ACC112 (cell line): ENCODE results near the gene CASZ1.

Experiments used
- H2AFZ ChIP-seq: fragments of 200-600 bp; sonication (generic); one replicate; pipeline ENCODE4 v1.6.0; 2017; ENCODE audit warnings: antibody characterized with exemption, low read length; ENCODE audit not compliant: unreplicated experiment
- H3K27ac ChIP-seq: fragments of 200-600 bp; sonication (generic); 2 replicates; pipeline ENCODE4 v1.5.1; 2014; ENCODE audit warnings: low read depth, mild to moderate bottlenecking, antibody characterized with exemption, low read length, moderate library complexity
- H3K27me3 ChIP-seq: fragments of 200-600 bp; sonication (generic); 2 replicates; pipeline ENCODE4 v1.6.1; 2014; ENCODE audit warnings: mild to moderate bottlenecking, antibody characterized with exemption, low read length, moderate library complexity, mixed read lengths; ENCODE audit not compliant: insufficient read depth
- H3K36me3 ChIP-seq: fragments of 200-600 bp; sonication (generic); 2 replicates; pipeline ENCODE4 v1.6.1; 2016; ENCODE audit warnings: mild to moderate bottlenecking, antibody characterized with exemption, low read length, moderate library complexity, mixed read lengths; ENCODE audit not compliant: insufficient read depth
- H3K4me1 ChIP-seq: fragments of 200-600 bp; sonication (generic); one replicate; pipeline ENCODE4 v1.6.1; 2016; ENCODE audit warnings: low read length, mixed read lengths; ENCODE audit not compliant: insufficient read depth, unreplicated experiment, control insufficient read depth
- H3K4me3 ChIP-seq: fragments of 200-600 bp; sonication (generic); 2 replicates; pipeline ENCODE4 v1.5.1; 2014; ENCODE audit warnings: mild to moderate bottlenecking, low read depth, low read length
- H3K79me2 ChIP-seq: fragments of 200-600 bp; sonication (generic); one replicate; pipeline ENCODE4 v1.6.0; 2016; ENCODE audit warnings: low read length; ENCODE audit not compliant: control insufficient read depth, unreplicated experiment, insufficient read depth

CASZ1 gene

DNA sequence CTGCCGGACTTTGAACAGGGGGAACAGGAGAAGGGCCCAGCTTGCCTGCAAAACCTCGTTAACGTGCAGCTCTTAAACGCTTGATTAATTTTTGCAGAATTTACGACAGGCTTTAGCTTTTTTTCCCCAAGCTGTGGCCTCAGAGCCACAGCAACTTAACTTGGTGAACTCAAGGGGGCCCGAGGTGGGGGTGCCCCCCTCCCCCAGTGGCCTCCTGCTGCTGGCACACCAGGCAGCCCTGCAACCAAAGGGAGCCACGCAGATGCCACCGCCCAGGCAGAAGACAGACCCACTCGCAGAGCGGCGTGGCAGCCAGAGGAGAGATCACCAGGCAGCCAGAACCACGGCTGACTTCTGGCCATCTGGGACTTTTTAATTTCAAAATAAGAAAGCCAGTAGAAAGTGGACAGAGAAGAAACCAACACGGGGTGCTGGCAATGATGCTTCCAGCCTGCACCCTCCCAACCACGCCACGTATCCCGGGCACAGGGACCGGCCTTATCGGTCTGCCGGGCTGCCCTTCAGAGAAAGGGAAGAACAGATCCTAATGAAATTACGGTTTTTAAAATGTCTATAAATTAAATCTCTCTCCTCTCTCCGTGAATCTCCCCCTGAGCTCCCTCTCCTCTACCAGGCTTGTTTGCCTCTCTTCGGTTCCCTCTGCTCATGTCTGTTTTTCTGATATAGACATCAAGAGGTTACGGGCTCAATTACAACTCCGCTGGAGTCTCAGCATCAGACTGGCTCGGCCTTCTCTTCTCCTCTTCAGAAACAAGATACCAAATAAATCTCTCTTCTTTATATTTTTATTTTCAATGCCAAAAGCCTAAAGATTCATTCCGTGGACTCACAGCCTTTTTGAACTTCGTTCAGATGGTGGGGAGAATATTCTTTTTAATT is 6.4 kb downstream of the CASZ1 start:
- Histone ChIP-seq H3K4me3 (no peak overlapping the region), H3K27me3 (peaks cover 98% of the 10 kb centered on the region), H3K4me1 (peaks cover 5% of the 10 kb centered on the region), H2AFZ (no peak overlapping the region), H3K36me3 (no peaks in the 10 kb centered on the region), H3K27ac (no peak overlapping the region), H3K79me2 (no peaks in the 10 kb centered on the region)

- Histone ChIP-seq H3K79me2 (no peaks in the 10 kb centered on the region), H3K4me1 (peaks cover 5% of the 10 kb centered on the region), H3K27ac (no peak overlapping the region), H3K4me3 (no peak overlapping the region), H2AFZ (no peak overlapping the region), H3K36me3 (no peaks in the 10 kb centered on the region), H3K27me3 (peaks cover 94% of the 10 kb centered on the region)
Measured at GRCh38 chr1:10789047-10789791, 7.2 kb downstream of the CASZ1 start.

GRCh38 chr1:10788592-10789006 is 7.8 kb downstream of the CASZ1 start:
- H3K36me3 ChIP-seq = no peaks in the 10 kb centered on the region
- H3K79me2 ChIP-seq = no peaks in the 10 kb centered on the region
- H3K4me3 ChIP-seq = no peak overlapping the region
- H2AFZ ChIP-seq = no peak overlapping the region
- peaks cover 5% of the 10 kb centered on the region for H3K4me1 ChIP-seq
- H3K27ac ChIP-seq = no peak overlapping the region
- H3K27me3 ChIP-seq = peaks cover 88% of the 10 kb centered on the region

- H3K4me1 ChIP-seq = no peaks in the 10 kb centered on the region
- H3K79me2 ChIP-seq = no peaks in the 10 kb centered on the region
- H3K27me3 ChIP-seq = peaks cover 83% of the 10 kb centered on the region
- no peak overlapping the region for H3K27ac ChIP-seq
- no peaks in the 10 kb centered on the region for H3K36me3 ChIP-seq
- no peak overlapping the region for H3K4me3 ChIP-seq
- H2AFZ ChIP-seq = no peak overlapping the region
Measured at GRCh38 chr1:10787286-10787685, 9.2 kb downstream of the CASZ1 start.

- Histone ChIP-seq H2AFZ (no peak overlapping the region), H3K4me3 (no peak overlapping the region), H3K4me1 (no peaks in the 10 kb centered on the region), H3K36me3 (no peaks in the 10 kb centered on the region), H3K79me2 (no peaks in the 10 kb centered on the region), H3K27me3 (peaks cover 85% of the 10 kb centered on the region), H3K27ac (no peak overlapping the region)
Measured at GRCh38 chr1:10785728-10786638, 10.5 kb downstream of the CASZ1 start.

GRCh38 chr1:10784998-10785727 is 11.3 kb downstream of the CASZ1 start:
- Histone ChIP-seq H3K79me2 (no peaks in the 10 kb centered on the region), H3K4me3 (no peak overlapping the region), H2AFZ (no peak overlapping the region), H3K4me1 (no peaks in the 10 kb centered on the region), H3K27ac (no peak overlapping the region), H3K27me3 (peaks cover 78% of the 10 kb centered on the region), H3K36me3 (no peaks in the 10 kb centered on the region)

GRCh38 chr1:10782491-10783244 is 13.8 kb downstream of the CASZ1 start:
- Histone ChIP-seq H3K79me2 (no peaks in the 10 kb centered on the region), H2AFZ (no peak overlapping the region), H3K27me3 (peaks cover 59% of the 10 kb centered on the region), H3K36me3 (no peaks in the 10 kb centered on the region), H3K4me3 (no peak overlapping the region), H3K4me1 (no peaks in the 10 kb centered on the region), H3K27ac (no peak overlapping the region)

DNA sequence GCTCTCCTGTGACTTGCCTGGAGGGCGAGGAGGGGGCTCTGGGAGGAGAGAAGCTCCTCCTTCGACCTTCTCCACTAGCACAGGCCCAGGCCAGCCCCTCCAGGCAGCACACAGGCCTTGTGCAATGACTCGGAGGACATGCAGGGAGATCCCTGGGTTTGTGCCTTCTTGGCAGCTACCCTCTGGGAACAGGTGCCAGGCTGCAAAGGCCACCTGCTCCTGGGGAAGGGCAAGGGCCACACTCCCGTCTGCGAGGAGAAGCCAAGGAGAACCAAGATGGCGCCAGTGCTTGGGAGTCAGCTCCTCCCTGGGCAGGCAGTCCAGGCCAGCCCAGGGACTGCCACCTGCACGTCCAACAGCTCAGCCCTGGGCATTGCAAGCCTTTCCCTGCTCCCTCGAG is 15.3 kb downstream of the CASZ1 start:
- peaks cover 57% of the 10 kb centered on the region for H3K27me3 ChIP-seq
- no peaks in the 10 kb centered on the region for H3K79me2 ChIP-seq
- no peaks in the 10 kb centered on the region for H3K36me3 ChIP-seq
- no peak overlapping the region for H3K27ac ChIP-seq
- H2AFZ ChIP-seq = no peak overlapping the region
- no peaks in the 10 kb centered on the region for H3K4me1 ChIP-seq
- no peak overlapping the region for H3K4me3 ChIP-seq

DNA sequence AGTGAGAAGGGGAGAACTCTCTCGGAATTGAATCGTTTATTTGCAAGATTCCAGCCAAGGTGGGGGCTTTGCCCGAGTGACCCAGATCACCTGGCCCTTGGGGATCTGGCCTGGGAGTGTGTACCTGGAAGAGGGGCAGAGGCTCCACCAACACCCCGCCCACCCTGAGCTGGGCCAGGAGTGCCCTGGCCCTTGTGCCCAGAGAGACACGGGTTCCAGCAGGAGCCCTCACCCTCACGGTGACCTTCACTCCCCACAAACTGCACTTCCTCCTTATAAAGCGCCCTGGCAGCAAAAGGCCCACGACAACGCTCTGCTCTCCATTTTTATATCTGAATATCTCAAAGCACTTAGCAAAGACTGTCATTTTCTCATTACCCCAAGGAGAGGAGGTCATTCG is 16.6 kb downstream of the CASZ1 start:
- Histone ChIP-seq H3K27me3 (peaks cover 56% of the 10 kb centered on the region), H3K36me3 (no peaks in the 10 kb centered on the region), H3K4me1 (no peaks in the 10 kb centered on the region), H3K4me3 (no peak overlapping the region), H3K79me2 (no peaks in the 10 kb centered on the region), H3K27ac (no peak overlapping the region), H2AFZ (no peak overlapping the region)
